ENCODE results near the gene CENPM. TPM values are rescaled to one million over a fixed set of nuclear protein-coding genes. Genes with fewer than 3 reads are reported as not detected.

CENPM gene
- total and polyA plus RNA-seq, 9 donors: 0.25 to 8.0 (median 1.8) TPM; not detected in 3

DNA sequence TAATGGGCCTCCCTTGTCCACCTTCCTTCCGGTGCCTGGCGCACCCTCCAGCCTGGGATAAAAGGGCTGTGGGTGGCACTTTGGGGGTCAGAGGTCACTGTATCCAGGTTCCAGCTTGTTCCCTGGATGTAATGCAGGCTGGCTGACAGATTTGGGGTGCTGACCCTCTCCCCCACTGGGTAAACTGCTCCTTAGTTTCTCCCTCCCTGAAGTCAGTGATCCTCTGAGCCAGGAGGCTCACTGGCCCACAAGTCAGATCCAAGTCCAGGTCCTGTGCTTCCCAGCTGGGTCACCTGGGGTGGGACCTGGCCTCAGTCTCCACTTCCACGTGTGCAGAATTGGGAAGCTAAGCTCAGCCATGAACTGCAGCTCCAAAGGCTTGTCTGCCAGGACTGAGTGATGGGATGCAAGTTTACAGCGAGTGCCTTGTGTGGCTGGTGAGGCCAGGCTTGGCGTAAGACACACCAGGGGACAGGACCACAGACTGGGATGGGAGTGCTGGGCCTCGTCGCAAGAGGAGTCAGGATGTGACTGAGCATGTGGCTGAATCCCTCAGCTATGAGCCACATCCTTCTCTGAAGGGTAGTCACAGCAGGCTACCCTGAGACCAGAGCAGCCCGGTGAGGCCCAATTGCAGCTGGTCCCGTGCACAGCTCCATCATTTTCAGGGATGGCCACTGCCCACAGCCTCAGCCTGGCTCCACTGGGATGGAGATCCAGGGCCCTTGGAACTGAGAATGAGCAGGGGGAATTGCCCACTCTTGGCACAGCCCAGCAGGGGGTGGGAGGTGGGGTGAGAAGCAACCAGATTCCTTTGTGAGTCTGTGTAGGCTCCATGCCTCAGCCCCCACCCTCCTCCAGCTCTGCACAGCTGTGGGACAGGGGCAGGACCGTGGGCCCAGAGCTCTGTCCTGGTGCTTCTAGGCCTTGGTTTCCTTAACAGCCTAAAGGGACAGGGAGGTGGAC lies 39.2 kb downstream of the CENPM start:
- no peak overlapping the region for H3K4me3 ChIP-seq
- TF ChIP-seq POLR2A (IDR thresholded peaks at IDR 0.05): no peak
- no peak for TF ChIP-seq EP300 (IDR thresholded peaks at IDR 0.05)
- TF ChIP-seq, protein P1, sequence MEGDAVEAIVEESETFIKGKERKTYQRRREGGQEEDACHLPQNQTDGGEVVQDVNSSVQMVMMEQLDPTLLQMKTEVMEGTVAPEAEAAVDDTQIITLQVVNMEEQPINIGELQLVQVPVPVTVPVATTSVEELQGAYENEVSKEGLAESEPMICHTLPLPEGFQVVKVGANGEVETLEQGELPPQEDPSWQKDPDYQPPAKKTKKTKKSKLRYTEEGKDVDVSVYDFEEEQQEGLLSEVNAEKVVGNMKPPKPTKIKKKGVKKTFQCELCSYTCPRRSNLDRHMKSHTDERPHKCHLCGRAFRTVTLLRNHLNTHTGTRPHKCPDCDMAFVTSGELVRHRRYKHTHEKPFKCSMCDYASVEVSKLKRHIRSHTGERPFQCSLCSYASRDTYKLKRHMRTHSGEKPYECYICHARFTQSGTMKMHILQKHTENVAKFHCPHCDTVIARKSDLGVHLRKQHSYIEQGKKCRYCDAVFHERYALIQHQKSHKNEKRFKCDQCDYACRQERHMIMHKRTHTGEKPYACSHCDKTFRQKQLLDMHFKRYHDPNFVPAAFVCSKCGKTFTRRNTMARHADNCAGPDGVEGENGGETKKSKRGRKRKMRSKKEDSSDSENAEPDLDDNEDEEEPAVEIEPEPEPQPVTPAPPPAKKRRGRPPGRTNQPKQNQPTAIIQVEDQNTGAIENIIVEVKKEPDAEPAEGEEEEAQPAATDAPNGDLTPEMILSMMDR (IDR thresholded peaks at IDR 0.05): no peak
- peaks cover 2% of the 10 kb centered on the region for H3K27me3 ChIP-seq
- H3K36me3 ChIP-seq: no peaks in the 10 kb centered on the region
- H3K27ac ChIP-seq: no peak overlapping the region
- no peaks in the 10 kb centered on the region for H3K9me3 ChIP-seq
- intact Hi-C loops (cut with DNase I): no loop called here
- DNase-seq: no peak
- peaks cover 9% of the 10 kb centered on the region for H3K4me1 ChIP-seq (ENCODE audit: insufficient read depth)
- 76 to 82% (median 81%) methylated on average over 9 to 10 of the region's 10 CpGs for WGBS, 3 donors

DNA sequence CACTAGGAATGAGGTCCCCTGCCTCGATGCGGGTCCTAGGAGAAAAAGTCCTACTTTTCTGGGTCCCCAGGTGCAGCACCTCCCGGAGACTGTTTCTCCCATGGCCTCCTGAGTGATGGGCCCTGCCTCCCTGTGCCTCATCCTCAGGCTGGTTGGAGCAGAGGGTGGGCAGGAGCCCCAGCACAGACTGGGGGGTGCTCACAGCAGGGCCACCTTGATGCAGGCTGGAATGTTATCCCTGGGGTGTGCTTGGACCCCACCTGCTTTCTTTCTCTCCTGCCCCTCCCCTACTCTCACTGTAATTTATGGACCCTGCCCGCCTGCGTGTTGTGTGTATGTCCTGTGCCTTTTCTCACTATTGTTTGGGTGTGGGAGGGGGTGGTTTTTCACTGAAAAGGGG lies 40.1 kb downstream of the CENPM start:
- peaks cover 9% of the 10 kb centered on the region for H3K4me1 ChIP-seq (ENCODE audit: insufficient read depth)
- no peak for DNase-seq
- TF ChIP-seq, protein P1 (IDR thresholded peaks at IDR 0.05): no peak
- no peak for TF ChIP-seq EP300 (IDR thresholded peaks at IDR 0.05)
- TF ChIP-seq POLR2A (IDR thresholded peaks at IDR 0.05): no peak
- H3K9me3 ChIP-seq: no peaks in the 10 kb centered on the region
- no peak overlapping the region for H3K27ac ChIP-seq
- H3K4me3 ChIP-seq: no peak overlapping the region
- no peaks in the 10 kb centered on the region for H3K36me3 ChIP-seq
- H3K27me3 ChIP-seq: peaks cover 2% of the 10 kb centered on the region
- WGBS, 3 donors: 88 to 93% (median 90%) methylated on average over 5 of the region's 5 CpGs
- intact Hi-C loops (cut with DNase I): no loop called here

DNA sequence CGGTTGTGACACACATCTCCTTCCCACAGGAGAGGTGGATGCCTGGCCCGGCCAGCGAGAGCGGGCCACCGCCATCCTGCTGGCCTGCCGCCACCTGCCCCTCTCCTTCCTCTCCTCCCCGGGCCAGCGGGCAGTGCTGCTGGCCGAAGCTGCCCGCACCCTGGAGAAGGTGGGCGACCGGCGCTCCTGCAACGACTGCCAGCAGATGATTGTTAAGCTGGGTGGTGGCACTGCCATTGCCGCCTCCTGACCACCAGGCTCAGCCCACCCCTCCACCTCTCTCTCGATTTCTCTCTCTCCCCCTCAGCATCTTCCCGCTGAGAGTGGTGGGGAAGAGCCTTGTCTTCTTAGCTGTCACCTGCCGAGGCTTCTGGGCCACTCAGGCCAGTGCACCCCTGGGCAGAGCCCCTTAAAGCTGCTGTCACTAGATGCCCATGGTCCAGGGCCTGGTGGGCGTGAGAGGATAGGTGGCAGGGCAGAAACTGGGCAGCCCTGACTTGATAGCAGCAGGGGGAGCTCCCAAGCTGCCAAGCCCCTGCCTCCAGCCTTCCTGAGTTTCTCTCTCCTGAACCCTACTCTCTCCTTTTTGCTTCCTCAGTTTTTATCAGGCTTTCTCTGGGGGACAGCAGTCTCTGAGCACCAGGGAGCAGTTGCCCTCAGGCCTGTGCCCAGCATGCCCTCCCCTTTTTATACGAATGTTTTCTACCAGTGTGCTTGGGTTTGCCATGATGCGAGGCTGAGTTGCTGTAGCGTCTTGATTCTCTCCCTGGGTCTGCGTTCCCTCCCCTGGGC lies 41.3 kb downstream of the CENPM start:
- 87 to 91% (median 89%) methylated on average over 23 of the region's 23 CpGs for WGBS, 3 donors
- TF ChIP-seq EP300 (IDR thresholded peaks at IDR 0.05): no peak
- TF ChIP-seq, protein P1 (IDR thresholded peaks at IDR 0.05): no peak
- TF ChIP-seq POLR2A (IDR thresholded peaks at IDR 0.05): no peak
- intact Hi-C loops (cut with DNase I): no loop called here
- peaks cover 5% of the 10 kb centered on the region for H3K4me1 ChIP-seq (ENCODE audit: insufficient read depth)
- H3K9me3 ChIP-seq: no peaks in the 10 kb centered on the region
- DNase-seq: no peak
- H3K27ac ChIP-seq: no peak overlapping the region
- H3K4me3 ChIP-seq: no peak overlapping the region
- no peaks in the 10 kb centered on the region for H3K27me3 ChIP-seq
- no peaks in the 10 kb centered on the region for H3K36me3 ChIP-seq
